Skeletal muscle satellite cell (primary cell): Measurements from ENCODE around the gene ARMC6.
"Not testable (repeated sequence)": the region's sequence is repeated elsewhere in the genome, so short reads cannot be mapped to it uniquely, and the experiment has no call there.

Source experiments
- H3K27me3 ChIP-seq: 2 replicates; pipeline ENCODE4 v1.7.0; 2013; ENCODE audit warnings: low read length; ENCODE audit not compliant: control insufficient read depth, insufficient read depth
- H3K36me3 ChIP-seq: 2 replicates; pipeline ENCODE4 v1.7.0; 2013; ENCODE audit warnings: mild to moderate bottlenecking, control low read depth, low read length; ENCODE audit not compliant: insufficient read depth
- H3K4me1 ChIP-seq: 2 replicates; pipeline ENCODE4 v1.7.0; 2013; ENCODE audit warnings: low read length; ENCODE audit not compliant: control insufficient read depth, insufficient read depth
- H3K4me2 ChIP-seq: 2 replicates; pipeline ENCODE4 v1.7.0; 2013; ENCODE audit warnings: mild to moderate bottlenecking, low read length
- H3K4me3 ChIP-seq: 2 replicates; pipeline ENCODE4 v1.7.0; 2013; ENCODE audit warnings: low read length
- H3K9ac ChIP-seq: 2 replicates; pipeline ENCODE4 v1.7.0; 2013; ENCODE audit warnings: mild to moderate bottlenecking, low read depth, low read length, moderate library complexity
- H3K9me3 ChIP-seq: replicated peaks from 2 replicates; pipeline ENCODE4 v1.7.0; 2013; ENCODE audit warnings: mild to moderate bottlenecking, control low read depth, low read length

ARMC6 gene

GRCh38 chr19:19103167-19103566 lies 69.8 kb downstream of the ARMC6 start:
- H3K9ac ChIP-seq = no peak overlapping the region
- H3K4me3 ChIP-seq = no peak overlapping the region
- H3K9me3 ChIP-seq = no peaks in the 10 kb centered on the region
- H3K36me3 ChIP-seq = no peaks in the 10 kb centered on the region
- H3K4me1 ChIP-seq = no peaks in the 10 kb centered on the region
- no peak overlapping the region for H3K4me2 ChIP-seq
- no peaks in the 10 kb centered on the region for H3K27me3 ChIP-seq

- peaks cover 13% of the 10 kb centered on the region for H3K4me1 ChIP-seq
- no peaks in the 10 kb centered on the region for H3K9me3 ChIP-seq
- no peaks in the 10 kb centered on the region for H3K27me3 ChIP-seq
- no peaks in the 10 kb centered on the region for H3K36me3 ChIP-seq
- H3K4me3 ChIP-seq = no peak overlapping the region
- H3K9ac ChIP-seq = no peak overlapping the region
- H3K4me2 ChIP-seq = no peak overlapping the region
Measured at GRCh38 chr19:19105365-19106055, 72.1 kb downstream of the ARMC6 start.

- Histone ChIP-seq H3K36me3 (no peaks in the 10 kb centered on the region), H3K27me3 (no peaks in the 10 kb centered on the region), H3K9me3 (no peaks in the 10 kb centered on the region), H3K9ac (no peak overlapping the region), H3K4me3 (no peak overlapping the region), H3K4me1 (peaks cover 15% of the 10 kb centered on the region), H3K4me2 (no peak overlapping the region)
Measured at GRCh38 chr19:19106056-19106551, 72.7 kb downstream of the ARMC6 start.

GRCh38 chr19:19106938-19107337 lies 73.5 kb downstream of the ARMC6 start:
- peaks cover 15% of the 10 kb centered on the region for H3K4me1 ChIP-seq
- not testable (repeated sequence) for H3K4me2 ChIP-seq, H3K4me3 ChIP-seq, H3K36me3 ChIP-seq, H3K27me3 ChIP-seq, H3K9me3 ChIP-seq, H3K9ac ChIP-seq

GRCh38 chr19:19107654-19108053 lies 74.3 kb downstream of the ARMC6 start:
- peaks cover 19% of the 10 kb centered on the region for H3K4me1 ChIP-seq
- no peak overlapping the region for H3K4me3 ChIP-seq
- no peaks in the 10 kb centered on the region for H3K9me3 ChIP-seq
- H3K36me3 ChIP-seq = no peaks in the 10 kb centered on the region
- no peak overlapping the region for H3K4me2 ChIP-seq
- H3K9ac ChIP-seq = no peak overlapping the region
- no peaks in the 10 kb centered on the region for H3K27me3 ChIP-seq
